Mucosa of rectum (tissue), 2 donors: Measurements from ENCODE around the gene SH2D3C.

ENCODE experiments used
- H3K27ac ChIP-seq, 2 donors: one replicate each; pipeline ENCODE4 v1.7.0; 2013; ENCODE audit warnings: inconsistent platforms in 2 of 2, low read depth in 2 of 2, low read length in 2 of 2
- H3K27me3 ChIP-seq, 2 donors: one replicate each; pipeline ENCODE4 v1.7.0; 2013; ENCODE audit warnings: low read length in 2 of 2; ENCODE audit not compliant: control insufficient read depth in 2 of 2, insufficient read depth in 2 of 2
- H3K36me3 ChIP-seq, 2 donors: one replicate each; pipeline ENCODE4 v1.7.0; 2013; ENCODE audit warnings: low read length in 2 of 2; ENCODE audit not compliant: control insufficient read depth in 2 of 2, insufficient read depth in 2 of 2
- H3K4me1 ChIP-seq, 2 donors: one replicate each; pipeline ENCODE4 v1.7.0; 2013; ENCODE audit warnings: low read length in 2 of 2, mild to moderate bottlenecking in 1 of 2; ENCODE audit not compliant: control insufficient read depth in 2 of 2, insufficient read depth in 2 of 2
- H3K4me3 ChIP-seq, 2 donors: one replicate each; pipeline ENCODE4 v1.7.0; 2013; ENCODE audit warnings: low read length in 2 of 2
- H3K9ac ChIP-seq, 2 donors: one replicate each; pipeline ENCODE4 v1.7.0; 2013; ENCODE audit warnings: low read length in 2 of 2, low read depth in 1 of 2, mild to moderate bottlenecking in 1 of 2
- H3K9me3 ChIP-seq, 2 donors: one replicate each; pipeline ENCODE4 v1.7.0; 2013; ENCODE audit warnings: low read length in 2 of 2; ENCODE audit not compliant: control insufficient read depth in 2 of 2
- donor health status: healthy.
- donor health status: Normal muscosa, but diverticular disease.

The SH2D3C gene

DNA sequence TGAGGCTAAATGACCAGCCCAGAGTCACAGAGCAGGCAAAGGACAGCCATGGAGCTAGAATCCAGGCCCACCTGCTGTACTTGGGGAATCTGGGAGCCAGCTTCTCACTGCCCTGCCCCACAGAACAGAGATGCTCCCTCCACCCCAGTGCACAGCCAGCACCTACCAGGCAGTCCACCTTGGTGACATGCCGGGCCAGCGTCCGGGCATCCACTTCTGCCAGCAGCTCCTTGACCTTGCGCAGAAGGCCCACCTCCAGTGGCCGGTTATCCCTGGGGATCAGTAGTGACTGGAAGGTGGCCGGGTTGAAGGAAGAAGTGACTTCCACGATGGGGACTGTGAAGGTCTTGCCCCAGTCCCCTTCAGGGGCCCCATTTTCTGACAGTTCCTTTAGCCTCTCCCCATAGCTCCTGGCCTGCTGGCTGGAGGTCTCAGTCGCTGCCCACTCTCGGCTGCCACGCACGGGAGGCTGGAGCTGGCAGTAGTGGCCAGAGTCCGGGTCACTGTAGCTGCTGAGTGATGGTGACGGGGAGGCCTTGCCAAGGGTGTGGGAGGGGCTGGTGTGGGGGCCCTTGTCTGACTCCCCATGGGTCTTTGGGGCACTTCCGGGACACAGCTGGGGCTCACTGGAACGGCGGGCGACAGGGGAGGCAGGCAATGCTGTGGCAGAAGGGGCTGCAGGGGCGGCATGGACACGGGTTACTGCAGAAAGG is 33.9 kb downstream of the SH2D3C start:
- no peaks in the 10 kb centered on the region for H3K9me3 ChIP-seq
- H3K4me1 ChIP-seq: peaks cover 5 to 7% of the 10 kb centered on the region in 2 donors
- no peak overlapping the region for H3K4me3 ChIP-seq
- no peak overlapping the region for H3K27ac ChIP-seq
- H3K27me3 ChIP-seq: peaks cover 2 to 12% of the 10 kb centered on the region in 2 donors
- H3K9ac ChIP-seq: no peak overlapping the region
- peaks cover 0 to 10% of the 10 kb centered on the region in 2 donors for H3K36me3 ChIP-seq

GRCh38 chr9:127742435-127743088 is 35.9 kb downstream of the SH2D3C start:
- Histone ChIP-seq H3K4me1 (peaks cover 5 to 7% of the 10 kb centered on the region in 2 donors), H3K4me3 (no peak overlapping the region), H3K9me3 (no peaks in the 10 kb centered on the region), H3K36me3 (peaks cover 0 to 11% of the 10 kb centered on the region in 2 donors), H3K27me3 (peaks cover 2 to 12% of the 10 kb centered on the region in 2 donors), H3K9ac (no peak overlapping the region), H3K27ac (no peak overlapping the region)

GRCh38 chr9:127741831-127742434 is 36.5 kb downstream of the SH2D3C start:
- no peak overlapping the region for H3K9ac ChIP-seq
- peaks cover 0 to 11% of the 10 kb centered on the region in 2 donors for H3K36me3 ChIP-seq
- peaks cover 2 to 8% of the 10 kb centered on the region in 2 donors for H3K27me3 ChIP-seq

DNA sequence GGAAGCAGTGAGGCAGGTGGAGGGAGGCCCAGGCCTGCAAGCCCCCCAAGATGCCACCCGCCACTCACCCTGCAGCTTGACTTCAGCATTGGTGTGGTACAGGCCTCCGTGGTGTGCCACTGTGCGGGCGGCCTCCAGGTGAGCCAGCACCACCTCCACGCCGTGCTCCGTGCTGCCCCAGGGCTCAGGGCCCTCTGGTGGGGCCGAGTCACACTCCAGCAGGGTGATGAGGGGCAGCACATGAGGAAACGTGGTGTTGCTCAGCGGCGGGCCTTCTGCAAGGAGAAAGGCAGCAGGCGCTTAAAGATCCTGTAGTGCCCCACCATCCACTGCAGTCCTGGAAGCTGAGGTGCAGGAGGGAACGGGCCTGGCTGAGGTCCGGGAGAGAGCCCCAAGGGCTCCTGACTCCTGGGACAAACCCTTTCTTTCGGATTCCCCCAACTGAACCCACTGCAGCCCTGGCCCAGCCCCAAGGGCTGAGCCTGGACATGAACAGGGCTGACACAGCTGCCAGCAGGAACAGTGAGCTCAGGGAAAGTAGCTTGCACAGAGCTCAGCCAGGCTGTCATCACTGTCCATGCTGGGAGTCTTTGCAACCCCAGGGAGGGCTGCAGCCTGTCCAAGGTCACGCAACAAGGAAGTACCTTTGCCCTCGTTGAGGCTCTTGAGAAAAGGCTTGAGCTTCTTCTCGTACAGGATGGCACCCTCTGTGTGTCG is 38.7 kb downstream of the SH2D3C start:
- Histone ChIP-seq H3K4me3 (no peak overlapping the region), H3K4me1 (peaks cover 8 to 9% of the 10 kb centered on the region in 2 donors), H3K27ac (peak overlapping the region; percentile 3 to 42), H3K36me3 (peaks cover 0 to 11% of the 10 kb centered on the region in 2 donors), H3K27me3 (peaks cover 2 to 8% of the 10 kb centered on the region in 2 donors), H3K9me3 (no peaks in the 10 kb centered on the region), H3K9ac (no peak overlapping the region)

More at GRCh38 chr9:127741831-127742434, 36.5 kb downstream of the SH2D3C start:
- H3K4me1 ChIP-seq: peaks cover 5 to 7% of the 10 kb centered on the region in 2 donors
- H3K27ac ChIP-seq: no peak overlapping the region
- H3K9me3 ChIP-seq: no peaks in the 10 kb centered on the region
- no peak overlapping the region for H3K4me3 ChIP-seq

- no peak overlapping the region for H3K27ac ChIP-seq
- peaks cover 13 to 16% of the 10 kb centered on the region in 2 donors for H3K4me1 ChIP-seq
- H3K36me3 ChIP-seq: peaks cover 0 to 8% of the 10 kb centered on the region in 2 donors
- no peak overlapping the region for H3K9ac ChIP-seq
- peaks cover 2 to 8% of the 10 kb centered on the region in 2 donors for H3K27me3 ChIP-seq
- no peaks in the 10 kb centered on the region for H3K9me3 ChIP-seq
- no peak overlapping the region for H3K4me3 ChIP-seq
These were observed 39.8 kb downstream of the SH2D3C start for GRCh38 chr9:127738666-127739065.

- Histone ChIP-seq H3K36me3 (peaks cover 0 to 10% of the 10 kb centered on the region in 2 donors), H3K27me3 (no peaks in the 10 kb centered on the region), H3K9ac (no peak overlapping the region), H3K4me1 (peaks cover 13 to 16% of the 10 kb centered on the region in 2 donors), H3K27ac (no peak overlapping the region), H3K9me3 (no peaks in the 10 kb centered on the region), H3K4me3 (no peak overlapping the region)
These were observed 42.8 kb downstream of the SH2D3C start for GRCh38 chr9:127735530-127736185.

GRCh38 chr9:127734747-127735529 is 43.5 kb downstream of the SH2D3C start, which contains the start of gene TOR2A:
TOR2A (minus strand) TSS chr9:127735294; CDS start chr9:127735270, 24 bp downstream.
- Histone ChIP-seq H3K4me1 (peaks cover 8 to 11% of the 10 kb centered on the region in 2 donors), H3K27me3 (no peaks in the 10 kb centered on the region), H3K9ac (peak within 1 kb of the TSS; percentile 79 to 85), H3K36me3 (peaks cover 0 to 10% of the 10 kb centered on the region in 2 donors), H3K4me3 (peak within 1 kb of the TSS; percentile 65 to 78), H3K9me3 (no peaks in the 10 kb centered on the region), H3K27ac (peak within 1 kb of the TSS; percentile 95)

GRCh38 chr9:127734247-127734746 is 44.2 kb downstream of the SH2D3C start:
- Histone ChIP-seq H3K27me3 (no peaks in the 10 kb centered on the region), H3K9ac (peak overlapping the region; percentile 79 to 85), H3K9me3 (no peaks in the 10 kb centered on the region), H3K36me3 (peaks cover 0 to 10% of the 10 kb centered on the region in 2 donors), H3K4me1 (peaks cover 8 to 9% of the 10 kb centered on the region in 2 donors), H3K27ac (peak overlapping the region; percentile 95), H3K4me3 (peak overlapping the region; percentile 65 to 78)

GRCh38 chr9:127733614-127734013 is 44.9 kb downstream of the SH2D3C start:
- Histone ChIP-seq H3K4me3 (no peak overlapping the region), H3K27me3 (no peaks in the 10 kb centered on the region), H3K36me3 (peaks cover 0 to 10% of the 10 kb centered on the region in 2 donors), H3K9ac (no peak overlapping the region), H3K9me3 (no peaks in the 10 kb centered on the region), H3K4me1 (peaks cover 8 to 9% of the 10 kb centered on the region in 2 donors), H3K27ac (no peak overlapping the region)
